GM06990 (cell line): ENCODE data around the gene CGB8.
"Not testable (repeated sequence)": the region's sequence is repeated elsewhere in the genome, so short reads cannot be mapped to it uniquely, and the experiment has no call there.

ENCODE experiments used
- DNase-seq: peaks from one replicate; pipeline ENCODE4 v3.0.0-alpha.2; 2011; ENCODE audit not compliant: insufficient read length; ENCODE audit errors: extremely low read depth
- H3K27me3 ChIP-seq: replicated peaks from 2 replicates; pipeline ENCODE4 v1.6.0; 2011; ENCODE audit warnings: low read length; ENCODE audit not compliant: control insufficient read depth, insufficient read depth
- H3K36me3 ChIP-seq: 2 replicates; pipeline ENCODE4 v1.5.1; 2011; ENCODE audit warnings: low read length; ENCODE audit not compliant: control insufficient read depth, insufficient read depth
- H3K4me3 ChIP-seq: replicated peaks from 2 replicates; pipeline ENCODE4 v1.5.1; 2011; ENCODE audit warnings: low read depth, mild to moderate bottlenecking, control low read depth, low read length
- CTCF ChIP-seq: IDR thresholded peaks from 2 replicates; pipeline ENCODE4 v1.5.1; 2011; ENCODE audit warnings: low read length, control low read depth, mild to moderate bottlenecking, inconsistent platforms; ENCODE audit not compliant: insufficient read depth, poor library complexity, severe bottlenecking

The CGB8 gene

DNA sequence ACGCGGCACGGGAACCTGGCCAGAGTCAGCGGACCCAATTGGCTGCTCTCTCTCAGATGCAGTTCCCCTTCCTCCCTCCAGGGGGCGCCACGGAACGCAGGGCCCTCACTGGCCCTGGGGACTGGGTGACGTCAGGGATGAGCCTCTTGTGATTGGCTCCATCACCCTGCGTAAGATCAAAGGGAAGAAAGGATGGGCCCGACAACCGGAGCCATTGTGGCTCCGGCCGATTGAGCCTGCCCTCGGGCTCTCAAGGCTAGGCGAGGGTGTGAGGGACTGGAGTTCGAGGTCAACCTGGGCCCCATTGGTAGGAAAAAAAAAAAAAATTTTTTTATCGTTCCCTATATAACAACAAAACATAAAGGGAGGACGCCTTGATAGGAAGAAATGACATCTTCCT, 12.1 kb downstream of the CGB8 start, which contains the start of gene CGB1:
CGB1 (minus strand) TSS at position 81 of the 400 bp plus-strand sequence. CDS start 184 bp downstream, outside the sequence.
- TF ChIP-seq CTCF: peak; percentile 53
- not testable (repeated sequence) for H3K36me3 ChIP-seq, H3K27me3 ChIP-seq, DNase-seq, H3K4me3 ChIP-seq

GRCh38 chr19:49031642-49032301, 17.1 kb downstream of the CGB8 start, which contains the start of gene CGB2:
TSS of gene CGB2 (plus strand) at chr19:49031890. CDS start at chr19:49032096, 206 bp downstream.
- DNase-seq, H3K27me3 ChIP-seq, H3K36me3 ChIP-seq, H3K4me3 ChIP-seq: not testable (repeated sequence)
- peak; percentile 36 for TF ChIP-seq CTCF

DNA sequence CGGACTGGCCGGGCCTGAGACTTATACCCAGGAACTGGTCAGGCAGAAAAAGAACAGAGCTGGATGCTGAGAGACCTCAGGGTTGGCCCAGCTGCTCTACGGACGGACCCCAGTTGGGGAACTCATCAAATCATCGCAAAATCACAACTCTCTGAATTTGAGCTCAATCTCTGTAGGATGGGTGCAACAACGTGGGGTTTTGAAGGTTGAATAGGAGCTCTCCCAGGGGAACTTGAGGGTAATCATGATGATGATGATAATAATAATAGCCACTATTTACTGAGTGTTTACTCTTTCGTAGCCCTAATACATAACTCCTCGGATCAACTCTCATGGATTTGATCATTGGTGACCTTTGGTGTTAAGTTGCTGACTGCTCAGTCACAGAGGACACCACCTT, 18.6 kb downstream of the CGB8 start:
- not testable (repeated sequence) for H3K36me3 ChIP-seq, DNase-seq, H3K27me3 ChIP-seq, H3K4me3 ChIP-seq

- H3K36me3 ChIP-seq, H3K27me3 ChIP-seq, DNase-seq, H3K4me3 ChIP-seq: not testable (repeated sequence)
Observed at GRCh38 chr19:49029749-49030148, 19.2 kb downstream of the CGB8 start.

GRCh38 chr19:49028686-49029085, 20.2 kb downstream of the CGB8 start:
- H3K4me3 ChIP-seq, DNase-seq: not testable (repeated sequence)

GRCh38 chr19:49025599-49025998, 23.3 kb downstream of the CGB8 start:
- H3K36me3 ChIP-seq, H3K4me3 ChIP-seq, H3K27me3 ChIP-seq, DNase-seq: not testable (repeated sequence)

More at GRCh38 chr19:49028686-49029085, 20.2 kb downstream of the CGB8 start:
- H3K27me3 ChIP-seq, H3K36me3 ChIP-seq: not testable (repeated sequence)

GRCh38 chr19:49025088-49025487, 23.8 kb downstream of the CGB8 start:
- not testable (repeated sequence) for H3K36me3 ChIP-seq, H3K4me3 ChIP-seq, DNase-seq, H3K27me3 ChIP-seq

GRCh38 chr19:49024233-49024632, 24.7 kb downstream of the CGB8 start, which contains the start of gene CGB3:
TSS of gene CGB3 (minus strand) at chr19:49024333. CDS start at chr19:49023971, 362 bp downstream.
- not testable (repeated sequence) for H3K27me3 ChIP-seq, H3K36me3 ChIP-seq, H3K4me3 ChIP-seq, DNase-seq

DNA sequence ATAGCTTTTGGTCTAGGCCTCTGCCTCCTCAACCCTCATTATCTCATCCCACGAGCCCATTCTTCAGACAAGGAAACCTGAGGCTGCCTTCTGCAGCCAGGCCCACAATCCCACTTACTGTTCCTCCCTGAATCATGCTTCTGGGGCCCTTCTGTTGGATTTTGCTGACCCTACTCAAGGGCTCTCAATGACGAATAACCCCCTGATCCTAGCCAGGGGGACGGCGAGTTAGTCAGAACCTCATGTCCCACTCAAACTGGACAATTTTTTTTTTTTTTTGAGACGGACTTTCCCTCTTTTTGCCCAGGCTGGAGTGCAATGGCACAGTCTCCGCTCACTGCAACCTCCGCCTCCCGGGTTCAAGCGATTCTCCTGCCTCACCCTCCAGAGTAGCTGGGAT, 26.8 kb downstream of the CGB8 start:
- TF ChIP-seq CTCF: no peak
- DNase-seq: no peak
- no peaks in the 10 kb centered on the region for H3K27me3 ChIP-seq

More for the DNA sequence above, 26.8 kb downstream of the CGB8 start:
- H3K4me3 ChIP-seq: no peak overlapping the region
- H3K36me3 ChIP-seq: no peaks in the 10 kb centered on the region
